H1 (cell line): ENCODE data around the gene SLC35F3. TPM values are rescaled to one million over a fixed set of nuclear protein-coding genes. Genes with fewer than 3 reads are reported as not detected.

Experiments
- CTCF ChIA-PET: fragments of 300-600 bp; sonication (Branson Sonifier 250); formaldehyde crosslinking; loops from one replicate; lab custom pipeline; 2021; ENCODE audit not compliant: partially characterized antibody; lab: Charles Lee
- POLR2A ChIA-PET: fragments of 300-600 bp; sonication (Branson Sonifier 250); formaldehyde crosslinking; loops from one replicate; lab custom pipeline; 2021; ENCODE audit warnings: inconsistent platforms; ENCODE audit not compliant: partially characterized antibody; lab: Charles Lee
- DNase-seq, 2 experiments: peaks; one replicate each; pipeline versions ENCODE4 v3.0.0 to v3.0.0-alpha.2; 2010 to 2022; ENCODE audit warnings: low spot score in 2 of 2, low read depth in 1 of 2, mixed read lengths in 1 of 2
- FAIRE-seq: peaks from 2 replicates; lab custom pipeline; 2011; peaks lifted over from hg19 to GRCh38; lab: Jason Lieb, UNC
- H2AFZ ChIP-seq: 2 replicates; pipeline ENCODE4 v1.8.1; 2012; ENCODE audit warnings: low read length, inconsistent platforms
- H2AK5ac ChIP-seq: 2 replicates; pipeline ENCODE4 v1.6.1; 2013; ENCODE audit warnings: low read depth, low read length
- H2BK120ac ChIP-seq: replicated peaks from 2 replicates; pipeline ENCODE3; 2013; ENCODE audit warnings: low read depth, low read length, inconsistent platforms
- H2BK12ac ChIP-seq: 2 replicates; pipeline ENCODE4 v1.6.1; 2013; ENCODE audit warnings: low read depth, low read length
- H2BK15ac ChIP-seq: 2 replicates; pipeline ENCODE4 v1.6.1; 2013; ENCODE audit warnings: low read length
- H2BK20ac ChIP-seq: 2 replicates; pipeline ENCODE4 v1.6.1; 2013; ENCODE audit warnings: low read length
- H2BK5ac ChIP-seq: 2 replicates; pipeline ENCODE4 v1.6.1; 2013; ENCODE audit warnings: low read depth, low read length
- H3K14ac ChIP-seq: 2 replicates; pipeline ENCODE4 v1.6.1; 2013; ENCODE audit warnings: inconsistent platforms; ENCODE audit not compliant: insufficient read length
- H3K18ac ChIP-seq: 2 replicates; pipeline ENCODE4 v1.6.1; 2013; ENCODE audit warnings: low read length; ENCODE audit errors: extremely low read depth
- H3K23ac ChIP-seq: 2 replicates; pipeline ENCODE4 v1.6.1; 2013; ENCODE audit warnings: inconsistent platforms; ENCODE audit not compliant: insufficient read length
- H3K23me2 ChIP-seq: 2 replicates; pipeline ENCODE4 v1.6.1; 2013; ENCODE audit warnings: low read depth, low read length
- H3K27ac ChIP-seq: 2 replicates; pipeline ENCODE4 v1.6.1; 2011; ENCODE audit warnings: low read depth, low read length, inconsistent platforms
- H3K27me3 ChIP-seq, 4 experiments: replicated peaks in 1 of 4; 1 replicate in 1 of 4; 2 replicates in 3 of 4; pipeline versions ENCODE4 v1.6.1 to v1.8.1; 2011 to 2013; ENCODE audit warnings: low read length in 3 of 4, mild to moderate bottlenecking in 3 of 4, inconsistent platforms in 2 of 4, mixed read lengths in 2 of 4, moderate library complexity in 1 of 4; ENCODE audit not compliant: control insufficient read depth in 3 of 4, insufficient read depth in 3 of 4; ENCODE audit errors: extremely low read depth in 1 of 4
- H3K36me3 ChIP-seq, 4 experiments: 2 replicates each; pipeline versions ENCODE4 v1.6.1 to v1.8.1; 2011 to 2013; ENCODE audit warnings: mild to moderate bottlenecking in 4 of 4, low read length in 3 of 4, moderate library complexity in 2 of 4, control low read depth in 1 of 4, inconsistent platforms in 1 of 4; ENCODE audit not compliant: insufficient read depth in 4 of 4, control insufficient read depth in 2 of 4
- H3K4ac ChIP-seq: replicated peaks from 2 replicates; pipeline ENCODE3; 2013; ENCODE audit warnings: low read length, low read depth, mixed read lengths, inconsistent platforms; ENCODE audit not compliant: insufficient read length
- H3K4me1 ChIP-seq, 4 experiments: replicated peaks in 1 of 4; 1 replicate in 1 of 4; 2 replicates in 3 of 4; pipeline versions ENCODE4 v1.6.1 to v1.8.1; 2011 to 2013; ENCODE audit warnings: low read length in 3 of 4, inconsistent platforms in 2 of 4, mixed read lengths in 1 of 4; ENCODE audit not compliant: insufficient read depth in 4 of 4, control insufficient read depth in 3 of 4
- H3K4me2 ChIP-seq, 2 experiments: 2 replicates each; pipeline versions ENCODE4 v1.6.1 to v1.8.1; 2011 to 2013; ENCODE audit warnings: low read depth in 2 of 2, low read length in 2 of 2, control low read depth in 1 of 2, inconsistent platforms in 1 of 2, mild to moderate bottlenecking in 1 of 2; ENCODE audit not compliant: insufficient read depth in 1 of 2
- H3K4me3 ChIP-seq, 4 experiments: fragments of 200-600, 300-600 bp in 1 of 4; sonication (generic), shearing (Covaris generic), sonication (Bioruptor Twin) in 1 of 4; 2 replicates each; pipeline versions ENCODE4 v1.5.1 to v1.8.1; 2011 to 2016; ENCODE audit warnings: low read length in 4 of 4, low read depth in 3 of 4, control low read depth in 2 of 4, inconsistent platforms in 2 of 4, mild to moderate bottlenecking in 2 of 4, mixed read lengths in 1 of 4, moderate library complexity in 1 of 4; ENCODE audit not compliant: insufficient read depth in 2 of 4; ENCODE audit errors: extremely low read depth in 1 of 4
- H3K56ac ChIP-seq: replicated peaks from 2 replicates; pipeline ENCODE3; 2013; ENCODE audit warnings: low read depth, mild to moderate bottlenecking, mixed read lengths, low read length, inconsistent platforms; ENCODE audit not compliant: insufficient read length
- H3K79me1 ChIP-seq: 2 replicates; pipeline ENCODE4 v1.6.1; 2013; ENCODE audit warnings: low read depth, low read length, control low read depth
- H3K79me2 ChIP-seq, 2 experiments: 2 replicates each; pipeline versions ENCODE4 v1.6.1 to v1.8.1; 2012 to 2013; ENCODE audit warnings: low read length in 2 of 2, mild to moderate bottlenecking in 2 of 2, inconsistent platforms in 1 of 2; ENCODE audit not compliant: insufficient read depth in 2 of 2, control insufficient read depth in 1 of 2
- H3K9ac ChIP-seq, 4 experiments: replicated peaks in 1 of 4; 1 replicate in 1 of 4; 2 replicates in 3 of 4; pipeline versions ENCODE4 v1.6.1 to v1.8.1; 2011 to 2013; ENCODE audit warnings: low read depth in 3 of 4, low read length in 3 of 4, control low read depth in 2 of 4, mild to moderate bottlenecking in 2 of 4, moderate library complexity in 2 of 4, inconsistent platforms in 1 of 4; ENCODE audit errors: extremely low read depth in 1 of 4
- H3K9me3 ChIP-seq, 2 experiments: 2 replicates each; pipeline versions ENCODE4 v1.6.1 to v1.8.1; 2012 to 2013; ENCODE audit warnings: mild to moderate bottlenecking in 2 of 2, moderate library complexity in 2 of 2, control low read depth in 1 of 2, inconsistent platforms in 1 of 2, low read depth in 1 of 2, low read length in 1 of 2, mixed read lengths in 1 of 2; ENCODE audit not compliant: insufficient read depth in 2 of 2
- H4K20me1 ChIP-seq, 2 experiments: replicated peaks in 1 of 2; 2 replicates each; pipeline versions ENCODE3 to v1.8.1; 2011 to 2013; ENCODE audit warnings: inconsistent platforms in 2 of 2, low read length in 2 of 2, mild to moderate bottlenecking in 1 of 2; ENCODE audit not compliant: insufficient read depth in 2 of 2, control insufficient read depth in 1 of 2
- H4K5ac ChIP-seq: 2 replicates; pipeline ENCODE4 v1.6.1; 2013; ENCODE audit warnings: low read length, low read depth, mixed read lengths, inconsistent platforms; ENCODE audit not compliant: insufficient read length
- H4K8ac ChIP-seq: 2 replicates; pipeline ENCODE4 v1.8.0; 2013; ENCODE audit warnings: mild to moderate bottlenecking, moderate library complexity, low read length, inconsistent platforms; ENCODE audit not compliant: insufficient read depth; ENCODE audit errors: extremely low read depth
- H4K91ac ChIP-seq: replicated peaks from 2 replicates; pipeline ENCODE3; 2013; ENCODE audit warnings: low read length, mixed read lengths, inconsistent platforms; ENCODE audit not compliant: insufficient read length
- CBX5 ChIP-seq: fragments of 300-800, 300-1000 bp; sonication (generic); IDR thresholded peaks from 2 replicates; pipeline ENCODE4 v1.7.1; 2016; ENCODE audit warnings: antibody characterized with exemption, low read length, low read depth
- EP300 ChIP-seq, 2 experiments: IDR thresholded peaks; 1 replicate in 1 of 2; 2 replicates in 1 of 2; pipeline ENCODE4 v1.6.1; 2011 to 2012; ENCODE audit warnings: low read depth in 2 of 2, low read length in 2 of 2, mild to moderate bottlenecking in 2 of 2, borderline replicate concordance in 1 of 2, inconsistent platforms in 1 of 2, moderate library complexity in 1 of 2
- JUN ChIP-seq: IDR thresholded peaks from 2 replicates; pipeline ENCODE4 v1.6.1; 2011; ENCODE audit warnings: low read depth, mild to moderate bottlenecking, improper control_type of control experiment, low read length
- MAFK ChIP-seq: IDR thresholded peaks from 2 replicates; pipeline ENCODE4 v1.6.1; 2012; ENCODE audit warnings: low read depth, mild to moderate bottlenecking, improper control_type of control experiment, low read length
- YY1 ChIP-seq: IDR thresholded peaks from 2 replicates; pipeline ENCODE4 v1.6.1; 2011; ENCODE audit warnings: low read depth, mild to moderate bottlenecking, low read length
- WGBS, 2 experiments: shearing (Covaris generic) in 1 of 2; methylation state at CpG; one replicate each; pipeline versions ENCODE4 v1.1.6 to v1.1.7; 2013 to 2015; ENCODE audit warnings: low lambda C conversion rate in 2 of 2, mixed read lengths in 2 of 2, inconsistent platforms in 1 of 2, low coverage in 1 of 2, missing lambda C conversion rate in 1 of 2; ENCODE audit not compliant: insufficient replicate concordance in 2 of 2, insufficient coverage in 1 of 2, insufficient read length in 1 of 2; ENCODE audit errors: extremely low coverage in 1 of 2, missing lambda C conversion rate in 1 of 2; 5-methylcytosine and 5-hydroxymethylcytosine counted together
- polyA plus RNA-seq, 7 experiments: library from polyadenylated mRNA; depleted of rRNA in 3 of 7; stranded (reverse) in 5 of 7; unstranded in 2 of 7; fragments of >200 nt in 5 of 7; fragments of 200-250 nt in 2 of 7; gene quantifications; 1 replicate in 5 of 7; 2 replicates in 1 of 7; 4 replicates in 1 of 7; pipeline versions ENCODE4 v1.2.1 to v1.2.3, GENCODE V29; 2011 to 2013; ENCODE audit warnings: missing spikeins in 2 of 7, mixed read lengths in 2 of 7
- total RNA-seq: library from RNA; stranded (reverse); fragmentation: NEBNext Ultra II Directional; extraction: Animal tissue kit (Norgen Biotek cat#: 25700); gene quantifications from 2 replicates; pipeline ENCODE4 v1.2.1, GENCODE V29; 2021

The SLC35F3 gene
- total and polyA plus RNA-seq, 2 of the 8 experiments (the other 6 are each of a cell fraction or from before 2014, with no cell fraction given): 0.78 to 1.2 TPM

- Histone ChIP-seq H2BK20ac (no peak overlapping the region), H4K8ac (no peak overlapping the region), H3K27ac (no peak overlapping the region), H3K79me1 (no peaks in the 10 kb centered on the region), H3K18ac (no peak overlapping the region), H3K23me2 (no peaks in the 10 kb centered on the region), H2BK120ac (no peak overlapping the region), H3K27me3 (no peaks in the 10 kb centered on the region), H3K79me2 (no peaks in the 10 kb centered on the region), H3K4me3 (no peak overlapping the region), H3K56ac (no peak overlapping the region), H3K23ac (no peak overlapping the region), H4K20me1 (no peaks in the 10 kb centered on the region), H3K4me2 (no peak overlapping the region), H4K5ac (no peak overlapping the region), H2AFZ (no peak overlapping the region), H3K4me1 (no peaks in the 10 kb centered on the region), H2BK15ac (no peak overlapping the region), H3K9ac (no peak overlapping the region), H3K4ac (no peak overlapping the region), H3K36me3 (no peaks in the 10 kb centered on the region), H4K91ac (no peak overlapping the region), H3K14ac (no peak overlapping the region), H2BK12ac (no peak overlapping the region), H2AK5ac (no peak overlapping the region), H2BK5ac (no peak overlapping the region), H3K9me3 (no peaks in the 10 kb centered on the region)
- no peak for DNase-seq
- FAIRE-seq: no peak
- 89% methylated on average over 2 of the region's 2 CpGs; no CpG with 5 or more reads in 1 of the 2 experiments for WGBS, 2 experiments
- no peak for TF ChIP-seq CBX5
- no peak for TF ChIP-seq EP300 (IDR thresholded peaks at IDR 0.05; ENCODE audit: borderline replicate concordance in 1 of 2, low read depth in 2 of 2, low read length in 2 of 2)
- TF ChIP-seq JUN: no peak
- TF ChIP-seq YY1: no peak
- TF ChIP-seq MAFK: no peak
- CTCF ChIA-PET: interaction anchor here (0.9 kb wide), 1 partner anchor 47 kb away, joined by 3 read pairs; no protein-coding TSS in a partner anchor
- POLR2A ChIA-PET: no interaction called here
Observed at GRCh38 chr1:234019387-234019786, 114.9 kb downstream of the SLC35F3 start.
